GM18526 (cell line): ENCODE results near the gene MAPKAPK5.

Experiments used
- POLR2A ChIP-seq: IDR thresholded peaks from 3 replicates; pipeline ENCODE4 v1.6.1; 2011; ENCODE audit not compliant: insufficient read length; ENCODE audit errors: extremely low read depth

Gene MAPKAPK5

GRCh38 chr12:111826992-111827391, 15.0 kb upstream of the MAPKAPK5 start:
- no peak for TF ChIP-seq POLR2A

- TF ChIP-seq POLR2A: no peak
Observed at GRCh38 chr12:111827907-111828306, 14.1 kb upstream of the MAPKAPK5 start.

- TF ChIP-seq POLR2A: no peak
Observed at GRCh38 chr12:111828338-111828979, 13.6 kb upstream of the MAPKAPK5 start.

- no peak for TF ChIP-seq POLR2A
Observed at GRCh38 chr12:111838353-111838752, 3.7 kb upstream of the MAPKAPK5 start.

- no peak for TF ChIP-seq POLR2A
Observed at GRCh38 chr12:111840807-111841206, 1.2 kb upstream of the MAPKAPK5 start.

- TF ChIP-seq POLR2A: no peak
Observed at GRCh38 chr12:111841236-111841749, 735 bp upstream of the MAPKAPK5 start.

- TF ChIP-seq POLR2A: no peak
Observed at GRCh38 chr12:111842556-111843396, 748 bp downstream of the MAPKAPK5 start.

- TF ChIP-seq POLR2A: no peak
Observed at GRCh38 chr12:111846016-111846415, 4.0 kb downstream of the MAPKAPK5 start.

GRCh38 chr12:111850526-111850925, 8.5 kb downstream of the MAPKAPK5 start:
- TF ChIP-seq POLR2A: no peak

- TF ChIP-seq POLR2A: no peak
Observed at GRCh38 chr12:111858186-111858585, 16.2 kb downstream of the MAPKAPK5 start.

GRCh38 chr12:111858778-111859177, 16.8 kb downstream of the MAPKAPK5 start:
- no peak for TF ChIP-seq POLR2A

GRCh38 chr12:111864913-111865312, 22.9 kb downstream of the MAPKAPK5 start:
- no peak for TF ChIP-seq POLR2A

GRCh38 chr12:111867531-111867930, 25.5 kb downstream of the MAPKAPK5 start:
- no peak for TF ChIP-seq POLR2A

GRCh38 chr12:111868676-111869588, 26.9 kb downstream of the MAPKAPK5 start:
- no peak for TF ChIP-seq POLR2A

- no peak for TF ChIP-seq POLR2A
Observed at GRCh38 chr12:111869671-111870070, 27.6 kb downstream of the MAPKAPK5 start.
